Measurements from ENCODE around the gene CLCA4.

CLCA4 gene

GRCh38 chr1:86516335-86516734 is 30.5 kb upstream of the CLCA4 start:
- TF ChIP-seq ZFX (IDR thresholded peaks at IDR 0.05) = no peak
- TF ChIP-seq, protein P1, sequence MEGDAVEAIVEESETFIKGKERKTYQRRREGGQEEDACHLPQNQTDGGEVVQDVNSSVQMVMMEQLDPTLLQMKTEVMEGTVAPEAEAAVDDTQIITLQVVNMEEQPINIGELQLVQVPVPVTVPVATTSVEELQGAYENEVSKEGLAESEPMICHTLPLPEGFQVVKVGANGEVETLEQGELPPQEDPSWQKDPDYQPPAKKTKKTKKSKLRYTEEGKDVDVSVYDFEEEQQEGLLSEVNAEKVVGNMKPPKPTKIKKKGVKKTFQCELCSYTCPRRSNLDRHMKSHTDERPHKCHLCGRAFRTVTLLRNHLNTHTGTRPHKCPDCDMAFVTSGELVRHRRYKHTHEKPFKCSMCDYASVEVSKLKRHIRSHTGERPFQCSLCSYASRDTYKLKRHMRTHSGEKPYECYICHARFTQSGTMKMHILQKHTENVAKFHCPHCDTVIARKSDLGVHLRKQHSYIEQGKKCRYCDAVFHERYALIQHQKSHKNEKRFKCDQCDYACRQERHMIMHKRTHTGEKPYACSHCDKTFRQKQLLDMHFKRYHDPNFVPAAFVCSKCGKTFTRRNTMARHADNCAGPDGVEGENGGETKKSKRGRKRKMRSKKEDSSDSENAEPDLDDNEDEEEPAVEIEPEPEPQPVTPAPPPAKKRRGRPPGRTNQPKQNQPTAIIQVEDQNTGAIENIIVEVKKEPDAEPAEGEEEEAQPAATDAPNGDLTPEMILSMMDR (conservative IDR thresholded peaks at IDR 0.05) = no peak
- no peak overlapping the region for H3K27ac ChIP-seq

GRCh38 chr1:86517336-86517735 is 29.5 kb upstream of the CLCA4 start:
- H3K27ac ChIP-seq = no peak overlapping the region
- TF ChIP-seq, protein P1 (conservative IDR thresholded peaks at IDR 0.05) = no peak
- TF ChIP-seq ZFX (IDR thresholded peaks at IDR 0.05) = no peak

GRCh38 chr1:86520789-86521521 is 25.9 kb upstream of the CLCA4 start:
- no peak overlapping the region for H3K27ac ChIP-seq
- TF ChIP-seq ZFX (IDR thresholded peaks at IDR 0.05) = no peak
- TF ChIP-seq, protein P1 (conservative IDR thresholded peaks at IDR 0.05) = no peak

- TF ChIP-seq, protein P1 (conservative IDR thresholded peaks at IDR 0.05) = no peak
- TF ChIP-seq ZFX (IDR thresholded peaks at IDR 0.05) = no peak
- H3K27ac ChIP-seq = no peak overlapping the region
Measured at GRCh38 chr1:86521522-86521891, 25.4 kb upstream of the CLCA4 start.

GRCh38 chr1:86522240-86522639 is 24.6 kb upstream of the CLCA4 start:
- no peak overlapping the region for H3K27ac ChIP-seq
- no peak for TF ChIP-seq ZFX (IDR thresholded peaks at IDR 0.05)
- TF ChIP-seq, protein P1 (conservative IDR thresholded peaks at IDR 0.05) = no peak

GRCh38 chr1:86523670-86524354 is 23.1 kb upstream of the CLCA4 start:
- H3K27ac ChIP-seq = no peak overlapping the region
- TF ChIP-seq, protein P1 (conservative IDR thresholded peaks at IDR 0.05) = no peak
- no peak for TF ChIP-seq ZFX (IDR thresholded peaks at IDR 0.05)

GRCh38 chr1:86527306-86527705 is 19.6 kb upstream of the CLCA4 start:
- no peak overlapping the region for H3K27ac ChIP-seq
- TF ChIP-seq ZFX (IDR thresholded peaks at IDR 0.05) = no peak
- TF ChIP-seq, protein P1 (conservative IDR thresholded peaks at IDR 0.05) = no peak

Measured in C4-2B (cell line).